K562 (cell line): ENCODE results near the gene CRLF1. TPM values are rescaled to one million over a fixed set of nuclear protein-coding genes. Genes with fewer than 3 reads are reported as not detected.

Experiments
- BRD9 ChIP-seq: fragments of 450-650 bp; IDR thresholded peaks from 2 replicates; pipeline ENCODE4 v1.6.1; 2018; ENCODE audit warnings: low read depth; ENCODE audit not compliant: partially characterized antibody
- CBX3 ChIP-seq, 2 experiments: IDR thresholded peaks; 1 replicate in 1 of 2; 2 replicates in 1 of 2; pipeline ENCODE4 v1.6.1; 2012; ENCODE audit warnings: inconsistent platforms in 2 of 2, low read length in 2 of 2, borderline replicate concordance in 1 of 2, control low read depth in 1 of 2
- ETV1 ChIP-seq: fragments of 450-650 bp; conservative IDR thresholded peaks from 2 replicates; pipeline ENCODE4 v1.6.1; 2016; ENCODE audit warnings: missing genetic modification characterization, control low read depth, low read depth, missing compliant biosample characterization
- GATAD2B ChIP-seq: fragments of 450-650 bp; IDR thresholded peaks from 2 replicates; pipeline ENCODE4 v1.6.1; 2017; ENCODE audit warnings: mild to moderate bottlenecking, borderline replicate concordance
- LEF1 ChIP-seq: fragments of 450-650 bp; IDR thresholded peaks from 2 replicates; pipeline ENCODE4 v1.6.1; 2016; ENCODE audit warnings: mild to moderate bottlenecking
- MTA3 ChIP-seq: fragments of 450-650 bp; formaldehyde crosslinking; IDR thresholded peaks from 2 replicates; pipeline ENCODE4 v1.6.1; 2017; ENCODE audit warnings: mild to moderate bottlenecking, borderline replicate concordance
- PHB2 ChIP-seq: fragments of 450-650 bp; IDR thresholded peaks from 2 replicates; pipeline ENCODE4 v1.6.1; 2017; ENCODE audit warnings: low read depth
- POLR3G ChIP-seq: IDR thresholded peaks from 2 replicates; pipeline ENCODE4 v1.6.1; 2011; ENCODE audit not compliant: insufficient read length, insufficient replicate concordance; ENCODE audit errors: extremely low read depth
- TAF9B ChIP-seq: fragments of 450-650 bp; IDR thresholded peaks from 2 replicates; pipeline ENCODE4 v1.6.1; 2018; ENCODE audit warnings: mild to moderate bottlenecking; ENCODE audit not compliant: partially characterized antibody
- TAL1 ChIP-seq: fragments of 450-650 bp; IDR thresholded peaks from 2 replicates; pipeline ENCODE4 v1.6.1; 2016; ENCODE audit warnings: mild to moderate bottlenecking
- TEAD2 ChIP-seq: fragments of 450-650 bp; IDR thresholded peaks from 2 replicates; pipeline ENCODE4 v1.6.1; 2016; ENCODE audit warnings: missing genetic modification characterization, control low read depth, missing compliant biosample characterization
- YY1 ChIP-seq, 3 experiments: IDR thresholded peaks; 2 replicates each; pipeline ENCODE4 v1.6.1; 2011; ENCODE audit warnings: low read length in 2 of 3, mild to moderate bottlenecking in 2 of 3, moderate library complexity in 2 of 3, borderline replicate concordance in 1 of 3, control low read depth in 1 of 3, low read depth in 1 of 3; ENCODE audit not compliant: insufficient read depth in 3 of 3, insufficient replicate concordance in 2 of 3, control insufficient read depth in 1 of 3, insufficient read length in 1 of 3; ENCODE audit errors: extremely low read depth in 1 of 3
- ZKSCAN1 ChIP-seq: fragments of 150-350 bp; IDR thresholded peaks from 2 replicates; pipeline ENCODE4 v1.6.1; 2016; ENCODE audit warnings: low read depth, low read length
- ZNF316 ChIP-seq: fragments of 450-650 bp; IDR thresholded peaks from 2 replicates; pipeline ENCODE4 v1.6.1; 2016
- ZSCAN29 ChIP-seq: fragments of 450-650 bp; IDR thresholded peaks from 2 replicates; pipeline ENCODE4 v1.6.1; 2017
- polyA plus RNA-seq, 8 experiments: library from polyadenylated mRNA; depleted of rRNA in 4 of 8; stranded (reverse) in 5 of 8; unstranded in 3 of 8; fragments of >200 nt; fragmentation: Nextera tagmentation in 2 of 8; fragmentation: Illumina TruSeq in 1 of 8; extraction: Ambion mirVana in 2 of 8; extraction: Trizol in 1 of 8; gene quantifications; 2 replicates each; pipeline versions ENCODE4 v1.2.1 to v1.2.3, GENCODE V29; 2011 to 2014; ENCODE audit warnings: inconsistent platforms in 1 of 8, missing spikeins in 1 of 8
- total RNA-seq, 7 experiments: library from RNA; depleted of rRNA in 6 of 7; stranded (reverse); fragments of >200 nt in 6 of 7; fragmentation: Illumina TruSeq in 2 of 7; extraction: Trizol in 2 of 7; gene quantifications; 2 replicates each; pipeline versions ENCODE4 v1.2.1 to v1.2.3, GENCODE V29; 2011 to 2021; ENCODE audit warnings: low replicate concordance in 1 of 7
- TF ChIP-seq, protein P1 (sequence below): fragments of 450-650 bp; IDR thresholded peaks from 2 replicates; pipeline ENCODE4 v1.6.1; 2016; ENCODE audit warnings: missing biosample characterization, missing genetic modification characterization
- TF ChIP-seq, protein P2 (sequence below): fragments of 450-650 bp; IDR thresholded peaks from 2 replicates; pipeline ENCODE4 v1.6.1; 2016; ENCODE audit warnings: antibody characterized with exemption
- TF ChIP-seq, protein P3 (sequence below): fragments of 450-650 bp; formaldehyde crosslinking; IDR thresholded peaks from 2 replicates; pipeline ENCODE4 v1.4.0; 2022; ENCODE audit warnings: missing genetic modification characterization
- TF ChIP-seq, protein P4 (sequence below): fragments of 250-450 bp; sonication (Bioruptor Pico); IDR thresholded peaks from 2 replicates; pipeline ENCODE4 v1.4.0; 2020

Gene CRLF1
- total and polyA plus RNA-seq, 9 of the 15 experiments (the other 6 are each of a cell fraction or from before 2014, with no cell fraction given) = 0.85 to 3.6 (median 1.7) TPM

DNA sequence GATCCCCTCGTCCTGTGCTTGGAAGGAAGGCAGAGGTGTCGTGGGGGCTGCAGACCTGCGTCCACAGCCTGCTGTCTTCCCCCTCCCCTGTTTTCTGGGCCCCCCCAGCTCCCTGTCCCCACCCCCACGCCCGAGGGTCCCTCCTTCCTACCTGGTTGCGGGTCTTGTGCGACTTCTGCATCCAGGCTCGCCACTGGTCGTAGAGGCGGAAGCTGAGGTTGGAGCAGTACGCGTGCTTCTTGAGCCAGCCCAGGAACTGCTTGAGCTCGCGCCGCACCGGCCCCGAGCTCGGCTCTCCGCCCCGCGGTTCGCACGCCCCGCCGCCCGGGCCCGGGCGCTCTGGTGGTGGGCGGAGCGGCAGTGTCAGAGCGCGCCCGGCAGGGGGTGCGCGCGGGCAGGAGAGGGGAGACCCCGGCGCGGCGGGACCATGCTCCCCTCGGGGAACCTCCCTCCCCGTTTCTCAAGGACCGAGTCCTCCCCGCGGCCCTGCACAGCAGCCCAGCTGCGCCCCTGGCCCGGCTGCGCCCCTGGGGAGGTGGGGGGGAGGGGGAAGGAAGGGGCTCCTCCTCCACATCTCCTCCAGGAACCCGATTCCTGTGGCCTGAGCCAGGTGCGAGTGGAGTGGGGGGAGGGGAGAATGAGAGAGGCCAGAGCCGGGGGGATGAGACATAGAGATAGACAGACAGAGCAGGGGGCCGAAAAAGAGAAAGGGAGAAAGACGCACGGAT, 12.3 kb downstream of the CRLF1 start (continued):
- TF ChIP-seq TAF9B (no peak), TAL1 (no peak), MTA3 (peak; percentile 47), ZSCAN29 (no peak), CBX3 (IDR thresholded peaks at IDR 0.05; ENCODE audit: borderline replicate concordance in 1 of 2, low read length in 2 of 2) (no peak), GATAD2B (no peak; the same call in 1 of the 2 replicates), ZKSCAN1 (no peak), ZNF316 (no peak), PHB2 (no peak), TEAD2 (tag) (no peak), BRD9 (no peak), ETV1 (tag) (no peak), POLR3G (no peak), YY1 (IDR thresholded peaks at IDR 0.05; ENCODE audit: borderline replicate concordance in 1 of 3, control insufficient read depth in 1 of 3, extremely low read depth in 1 of 3, insufficient read depth in 3 of 3, insufficient read length in 1 of 3, insufficient replicate concordance in 2 of 3, low read depth in 1 of 3, low read length in 2 of 3) (peak in 2 of 3 experiments; percentile 37 to 54), LEF1 (no peak; the same call in 1 of the 2 replicates)
- TF ChIP-seq, protein P1, sequence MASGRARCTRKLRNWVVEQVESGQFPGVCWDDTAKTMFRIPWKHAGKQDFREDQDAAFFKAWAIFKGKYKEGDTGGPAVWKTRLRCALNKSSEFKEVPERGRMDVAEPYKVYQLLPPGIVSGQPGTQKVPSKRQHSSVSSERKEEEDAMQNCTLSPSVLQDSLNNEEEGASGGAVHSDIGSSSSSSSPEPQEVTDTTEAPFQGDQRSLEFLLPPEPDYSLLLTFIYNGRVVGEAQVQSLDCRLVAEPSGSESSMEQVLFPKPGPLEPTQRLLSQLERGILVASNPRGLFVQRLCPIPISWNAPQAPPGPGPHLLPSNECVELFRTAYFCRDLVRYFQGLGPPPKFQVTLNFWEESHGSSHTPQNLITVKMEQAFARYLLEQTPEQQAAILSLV (tag) = no peak
- TF ChIP-seq, protein P2, sequence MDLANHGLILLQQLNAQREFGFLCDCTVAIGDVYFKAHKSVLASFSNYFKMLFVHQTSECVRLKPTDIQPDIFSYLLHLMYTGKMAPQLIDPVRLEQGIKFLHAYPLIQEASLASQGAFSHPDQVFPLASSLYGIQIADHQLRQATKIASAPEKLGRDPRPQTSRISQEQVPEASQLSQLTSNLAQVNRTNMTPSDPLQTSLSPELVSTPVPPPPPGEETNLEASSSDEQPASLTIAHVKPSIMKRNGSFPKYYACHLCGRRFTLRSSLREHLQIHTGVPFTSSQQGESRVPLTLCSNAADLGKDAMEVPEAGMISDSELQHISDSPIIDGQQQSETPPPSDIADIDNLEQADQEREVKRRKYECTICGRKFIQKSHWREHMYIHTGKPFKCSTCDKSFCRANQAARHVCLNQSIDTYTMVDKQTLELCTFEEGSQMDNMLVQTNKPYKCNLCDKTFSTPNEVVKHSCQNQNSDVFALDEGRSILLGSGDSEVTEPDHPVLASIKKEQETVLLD = 0 out of 2 replicates have a peak, but pooled peaks have one; percentile 24
- TF ChIP-seq, protein P3, sequence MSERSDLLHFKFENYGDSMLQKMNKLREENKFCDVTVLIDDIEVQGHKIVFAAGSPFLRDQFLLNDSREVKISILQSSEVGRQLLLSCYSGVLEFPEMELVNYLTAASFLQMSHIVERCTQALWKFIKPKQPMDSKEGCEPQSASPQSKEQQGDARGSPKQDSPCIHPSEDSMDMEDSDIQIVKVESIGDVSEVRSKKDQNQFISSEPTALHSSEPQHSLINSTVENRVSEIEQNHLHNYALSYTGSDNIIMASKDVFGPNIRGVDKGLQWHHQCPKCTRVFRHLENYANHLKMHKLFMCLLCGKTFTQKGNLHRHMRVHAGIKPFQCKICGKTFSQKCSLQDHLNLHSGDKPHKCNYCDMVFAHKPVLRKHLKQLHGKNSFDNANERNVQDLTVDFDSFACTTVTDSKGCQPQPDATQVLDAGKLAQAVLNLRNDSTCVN (CRISPR knock-in tag) = peak; percentile 66; the same call in 1 of the 2 replicates
- TF ChIP-seq, protein P4, sequence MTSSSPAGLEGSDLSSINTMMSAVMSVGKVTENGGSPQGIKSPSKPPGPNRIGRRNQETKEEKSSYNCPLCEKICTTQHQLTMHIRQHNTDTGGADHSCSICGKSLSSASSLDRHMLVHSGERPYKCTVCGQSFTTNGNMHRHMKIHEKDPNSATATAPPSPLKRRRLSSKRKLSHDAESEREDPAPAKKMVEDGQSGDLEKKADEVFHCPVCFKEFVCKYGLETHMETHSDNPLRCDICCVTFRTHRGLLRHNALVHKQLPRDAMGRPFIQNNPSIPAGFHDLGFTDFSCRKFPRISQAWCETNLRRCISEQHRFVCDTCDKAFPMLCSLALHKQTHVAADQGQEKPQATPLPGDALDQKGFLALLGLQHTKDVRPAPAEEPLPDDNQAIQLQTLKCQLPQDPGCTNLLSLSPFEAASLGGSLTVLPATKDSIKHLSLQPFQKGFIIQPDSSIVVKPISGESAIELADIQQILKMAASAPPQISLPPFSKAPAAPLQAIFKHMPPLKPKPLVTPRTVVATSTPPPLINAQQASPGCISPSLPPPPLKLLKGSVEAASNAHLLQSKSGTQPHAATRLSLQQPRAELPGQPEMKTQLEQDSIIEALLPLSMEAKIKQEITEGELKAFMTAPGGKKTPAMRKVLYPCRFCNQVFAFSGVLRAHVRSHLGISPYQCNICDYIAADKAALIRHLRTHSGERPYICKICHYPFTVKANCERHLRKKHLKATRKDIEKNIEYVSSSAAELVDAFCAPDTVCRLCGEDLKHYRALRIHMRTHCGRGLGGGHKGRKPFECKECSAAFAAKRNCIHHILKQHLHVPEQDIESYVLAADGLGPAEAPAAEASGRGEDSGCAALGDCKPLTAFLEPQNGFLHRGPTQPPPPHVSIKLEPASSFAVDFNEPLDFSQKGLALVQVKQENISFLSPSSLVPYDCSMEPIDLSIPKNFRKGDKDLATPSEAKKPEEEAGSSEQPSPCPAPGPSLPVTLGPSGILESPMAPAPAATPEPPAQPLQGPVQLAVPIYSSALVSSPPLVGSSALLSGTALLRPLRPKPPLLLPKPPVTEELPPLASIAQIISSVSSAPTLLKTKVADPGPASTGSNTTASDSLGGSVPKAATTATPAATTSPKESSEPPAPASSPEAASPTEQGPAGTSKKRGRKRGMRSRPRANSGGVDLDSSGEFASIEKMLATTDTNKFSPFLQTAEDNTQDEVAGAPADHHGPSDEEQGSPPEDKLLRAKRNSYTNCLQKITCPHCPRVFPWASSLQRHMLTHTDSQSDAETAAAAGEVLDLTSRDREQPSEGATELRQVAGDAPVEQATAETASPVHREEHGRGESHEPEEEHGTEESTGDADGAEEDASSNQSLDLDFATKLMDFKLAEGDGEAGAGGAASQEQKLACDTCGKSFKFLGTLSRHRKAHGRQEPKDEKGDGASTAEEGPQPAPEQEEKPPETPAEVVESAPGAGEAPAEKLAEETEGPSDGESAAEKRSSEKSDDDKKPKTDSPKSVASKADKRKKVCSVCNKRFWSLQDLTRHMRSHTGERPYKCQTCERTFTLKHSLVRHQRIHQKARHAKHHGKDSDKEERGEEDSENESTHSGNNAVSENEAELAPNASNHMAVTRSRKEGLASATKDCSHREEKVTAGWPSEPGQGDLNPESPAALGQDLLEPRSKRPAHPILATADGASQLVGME (CRISPR knock-in tag) = no peak
